Upper lobe of left lung (tissue), 4 donors: ENCODE data around the gene ACOT8.
"Not testable (repeated sequence)": the region's sequence is repeated elsewhere in the genome, so short reads cannot be mapped to it uniquely, and the experiment has no call there.

ENCODE experiments used
- CTCF ChIP-seq, 6 experiments: fragments of 450-650 bp in 4 of 6; fragments of 200-600 bp in 2 of 6; sonication (generic) in 2 of 6; IDR thresholded peaks; one replicate each; pipeline ENCODE4 v1.5.1; 2016 to 2019; ENCODE audit warnings: antibody characterized with exemption in 6 of 6
- EP300 ChIP-seq, 4 donors: sonication (generic); formaldehyde crosslinking; IDR thresholded peaks; one replicate each; pipeline ENCODE4 v1.5.1; 2017; ENCODE audit warnings: antibody characterized with exemption in 4 of 4, control low read depth in 2 of 4
- POLR2AphosphoS5 ChIP-seq, 2 donors: sonication (generic); formaldehyde crosslinking; IDR thresholded peaks; one replicate each; pipeline ENCODE4 v1.5.1; 2017; ENCODE audit warnings: antibody characterized with exemption in 2 of 2

- not testable (repeated sequence) for TF ChIP-seq EP300, POLR2AphosphoS5, CTCF (IDR thresholded peaks at IDR 0.05)
Measured at GRCh38 chr20:45829673-45830106, 27.5 kb downstream of the ACOT8 start.
